ENCODE data around the gene LRMDA. TPM values are rescaled to one million over a fixed set of nuclear protein-coding genes. Genes with fewer than 3 reads are reported as not detected.

LRMDA gene
- total and polyA plus RNA-seq, 2 of the 4 experiments (the other 2 are of a cell fraction): 0.07 TPM; not detected in 1

DNA sequence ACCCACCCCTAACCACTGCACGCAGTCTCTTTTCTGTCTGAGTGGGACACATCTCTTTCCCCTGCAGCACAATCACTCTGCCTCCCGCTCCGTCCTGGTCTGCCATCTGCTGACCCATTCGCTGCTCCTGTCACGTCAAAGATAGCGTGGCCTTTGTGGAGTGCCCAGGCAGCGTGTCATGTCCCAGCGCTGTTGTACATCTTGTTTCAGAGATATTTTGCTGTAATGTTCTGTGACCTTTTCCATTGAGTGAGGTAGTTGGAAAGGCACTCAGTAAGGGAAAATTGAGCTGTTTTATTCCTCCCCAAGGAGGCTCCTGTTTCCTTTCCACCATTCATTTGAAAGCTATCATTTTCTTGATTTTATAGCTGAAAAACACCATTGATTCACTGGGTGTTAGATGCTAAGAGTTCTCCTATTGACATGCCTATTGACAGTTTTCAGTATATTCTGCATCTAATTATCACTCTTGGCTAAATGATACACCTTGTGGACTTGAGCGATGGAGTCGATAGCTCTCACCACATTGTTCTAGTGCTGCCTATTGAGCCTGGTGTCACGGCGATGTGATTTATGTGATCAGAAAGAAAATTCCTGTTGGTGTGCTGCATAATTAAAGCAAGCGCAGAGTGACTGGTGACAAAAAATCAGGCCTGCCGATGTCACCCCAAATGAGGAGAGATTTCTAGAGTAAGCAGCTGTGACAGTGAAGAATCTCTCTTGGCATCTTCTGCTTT, 372.6 kb downstream of the LRMDA start:
- Histone ChIP-seq H3K79me1 (ENCODE audit: low read depth in 1 of 2, low read length in 2 of 2) (no peaks in the 10 kb centered on the region), H3K4me1 (ENCODE audit: control insufficient read depth, insufficient read depth, low read length) (no peaks in the 10 kb centered on the region), H2AK9ac (replicated peaks; ENCODE audit: low read depth, low read length, poor library complexity) (no peak overlapping the region), H3K9me3 (ENCODE audit: control insufficient read depth, insufficient read depth, low read length) (no peaks in the 10 kb centered on the region), H2BK15ac (ENCODE audit: low read depth, low read length) (no peak overlapping the region), H4K20me1 (ENCODE audit: insufficient read depth, low read length) (no peaks in the 10 kb centered on the region), H3K56ac (ENCODE audit: extremely low read depth, insufficient read depth, low read length) (no peak overlapping the region), H3K36me3 (ENCODE audit: control insufficient read depth, insufficient read depth, low read length) (no peaks in the 10 kb centered on the region), H3K4me3 (ENCODE audit: insufficient read depth, low read depth, low read length) (no peak overlapping the region), H2AFZ (replicated peaks; ENCODE audit: low read length, poor library complexity) (no peak overlapping the region), H2BK120ac (ENCODE audit: low read depth, low read length) (no peak overlapping the region), H3K27ac (ENCODE audit: insufficient read depth, low read length) (no peak overlapping the region), H3K14ac (replicated peaks; ENCODE audit: low read depth, low read length) (no peak overlapping the region), H2AK5ac (ENCODE audit: low read depth, low read length) (no peak overlapping the region), H3K4me2 (ENCODE audit: low read depth, low read length) (no peak overlapping the region), H3K23ac (ENCODE audit: low read depth, low read length) (no peak overlapping the region), H4K5ac (ENCODE audit: low read depth, low read length) (no peak overlapping the region), H2BK5ac (ENCODE audit: low read depth, low read length, poor library complexity, severe bottlenecking) (no peak overlapping the region), H4K8ac (ENCODE audit: low read depth in 2 of 2, low read length in 2 of 2) (no peak overlapping the region), H3K4ac (ENCODE audit: low read depth, low read length) (no peak overlapping the region), H3K9ac (ENCODE audit: low read depth, low read length) (no peak overlapping the region), H4K91ac (ENCODE audit: insufficient read depth, low read depth, low read length) (no peak overlapping the region), H3K27me3 (ENCODE audit: control insufficient read depth, insufficient read depth, low read length) (no peaks in the 10 kb centered on the region), H3K9me1 (ENCODE audit: insufficient read depth, low read length) (no peaks in the 10 kb centered on the region), H2BK20ac (ENCODE audit: low read depth, low read length) (no peak overlapping the region), H3K18ac (ENCODE audit: low read depth, low read length) (no peak overlapping the region)
- POLR2A ChIA-PET (ENCODE audit: unreplicated experiment): no interaction called here
- CTCF ChIA-PET: no interaction called here
- in situ Hi-C loops (cut with MboI; ENCODE audit: low sequenced_read_pairs): no loop called here
- BruUV-seq (replicated peaks): no TSS peak
- ATAC-seq (ENCODE audit: low read depth) (no peak), DNase-seq (no peak)
- dilution Hi-C loops (cut with HindIII; ENCODE audit: low sequenced_read_pairs, unreplicated experiment): no loop called here
- TF ChIP-seq CHD1 (IDR thresholded peaks at IDR 0.05; ENCODE audit: low read depth, low read length): no peak
- no peak for TF ChIP-seq RCOR1 (IDR thresholded peaks at IDR 0.05; ENCODE audit: insufficient replicate concordance, low read length)
- TF ChIP-seq, protein P1, sequence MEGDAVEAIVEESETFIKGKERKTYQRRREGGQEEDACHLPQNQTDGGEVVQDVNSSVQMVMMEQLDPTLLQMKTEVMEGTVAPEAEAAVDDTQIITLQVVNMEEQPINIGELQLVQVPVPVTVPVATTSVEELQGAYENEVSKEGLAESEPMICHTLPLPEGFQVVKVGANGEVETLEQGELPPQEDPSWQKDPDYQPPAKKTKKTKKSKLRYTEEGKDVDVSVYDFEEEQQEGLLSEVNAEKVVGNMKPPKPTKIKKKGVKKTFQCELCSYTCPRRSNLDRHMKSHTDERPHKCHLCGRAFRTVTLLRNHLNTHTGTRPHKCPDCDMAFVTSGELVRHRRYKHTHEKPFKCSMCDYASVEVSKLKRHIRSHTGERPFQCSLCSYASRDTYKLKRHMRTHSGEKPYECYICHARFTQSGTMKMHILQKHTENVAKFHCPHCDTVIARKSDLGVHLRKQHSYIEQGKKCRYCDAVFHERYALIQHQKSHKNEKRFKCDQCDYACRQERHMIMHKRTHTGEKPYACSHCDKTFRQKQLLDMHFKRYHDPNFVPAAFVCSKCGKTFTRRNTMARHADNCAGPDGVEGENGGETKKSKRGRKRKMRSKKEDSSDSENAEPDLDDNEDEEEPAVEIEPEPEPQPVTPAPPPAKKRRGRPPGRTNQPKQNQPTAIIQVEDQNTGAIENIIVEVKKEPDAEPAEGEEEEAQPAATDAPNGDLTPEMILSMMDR (conservative IDR thresholded peaks at IDR 0.05; ENCODE audit: low read depth, low read length): no peak
- TF ChIP-seq, protein P2, sequence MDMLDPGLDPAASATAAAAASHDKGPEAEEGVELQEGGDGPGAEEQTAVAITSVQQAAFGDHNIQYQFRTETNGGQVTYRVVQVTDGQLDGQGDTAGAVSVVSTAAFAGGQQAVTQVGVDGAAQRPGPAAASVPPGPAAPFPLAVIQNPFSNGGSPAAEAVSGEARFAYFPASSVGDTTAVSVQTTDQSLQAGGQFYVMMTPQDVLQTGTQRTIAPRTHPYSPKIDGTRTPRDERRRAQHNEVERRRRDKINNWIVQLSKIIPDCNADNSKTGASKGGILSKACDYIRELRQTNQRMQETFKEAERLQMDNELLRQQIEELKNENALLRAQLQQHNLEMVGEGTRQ (IDR thresholded peaks at IDR 0.05; ENCODE audit: low read depth, low read length): no peak
- no peak for TF ChIP-seq MAFK (IDR thresholded peaks at IDR 0.05; ENCODE audit: low read depth, low read length)
- TF ChIP-seq, protein P3, sequence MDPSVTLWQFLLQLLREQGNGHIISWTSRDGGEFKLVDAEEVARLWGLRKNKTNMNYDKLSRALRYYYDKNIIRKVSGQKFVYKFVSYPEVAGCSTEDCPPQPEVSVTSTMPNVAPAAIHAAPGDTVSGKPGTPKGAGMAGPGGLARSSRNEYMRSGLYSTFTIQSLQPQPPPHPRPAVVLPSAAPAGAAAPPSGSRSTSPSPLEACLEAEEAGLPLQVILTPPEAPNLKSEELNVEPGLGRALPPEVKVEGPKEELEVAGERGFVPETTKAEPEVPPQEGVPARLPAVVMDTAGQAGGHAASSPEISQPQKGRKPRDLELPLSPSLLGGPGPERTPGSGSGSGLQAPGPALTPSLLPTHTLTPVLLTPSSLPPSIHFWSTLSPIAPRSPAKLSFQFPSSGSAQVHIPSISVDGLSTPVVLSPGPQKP (IDR thresholded peaks at IDR 0.05; ENCODE audit: borderline replicate concordance, low read depth, low read length): no peak
- intact Hi-C loops (cut with micrococcal nuclease): no loop called here
- WGBS, 2 experiments (ENCODE audit: extremely low coverage in 2 of 2, insufficient read length in 1 of 2): 100% methylated on average over 3 of the region's 14 CpGs; no CpG with 5 or more reads in 1 of the 2 experiments

Measured in IMR-90 (cell line).